Measurements from ENCODE around the gene POLR2E. TPM values are rescaled to one million over a fixed set of nuclear protein-coding genes. Genes with fewer than 3 reads are reported as not detected.

The POLR2E gene
- total RNA-seq, 1 donor from 2014 or later, result 125 TPM

- no peak for DNase-seq (ENCODE audit: low spot score)
- intact Hi-C loops (cut with DNase I), result no loop called here
These were observed 39.1 kb downstream of the POLR2E start for GRCh38 chr19:1055886-1056620.

GRCh38 chr19:1055028-1055425 is 40.1 kb downstream of the POLR2E start:
- no peak for DNase-seq (ENCODE audit: low spot score)
- intact Hi-C loops (cut with DNase I), result no loop called here

GRCh38 chr19:1054102-1055027 is 40.8 kb downstream of the POLR2E start:
- intact Hi-C loops (cut with DNase I), result no loop called here
- DNase-seq (ENCODE audit: low spot score), result no peak

- intact Hi-C loops (cut with DNase I), result no loop called here
- no peak for DNase-seq (ENCODE audit: low spot score)
These were observed 41.7 kb downstream of the POLR2E start for GRCh38 chr19:1053176-1054101.

- no peak for DNase-seq (ENCODE audit: low spot score)
- intact Hi-C loops (cut with DNase I), result no loop called here
These were observed 42.7 kb downstream of the POLR2E start for GRCh38 chr19:1052349-1052975.

GRCh38 chr19:1051791-1052190 is 43.4 kb downstream of the POLR2E start:
- no peak for DNase-seq (ENCODE audit: low spot score)
- intact Hi-C loops (cut with DNase I), result no loop called here

- no peak for DNase-seq (ENCODE audit: low spot score)
- intact Hi-C loops (cut with DNase I), result no loop called here
These were observed 44.0 kb downstream of the POLR2E start for GRCh38 chr19:1050989-1051788.

GRCh38 chr19:1049800-1050199 is 45.4 kb downstream of the POLR2E start:
- intact Hi-C loops (cut with DNase I), result no loop called here
- no peak for DNase-seq (ENCODE audit: low spot score)

GRCh38 chr19:1049106-1049505 is 46.1 kb downstream of the POLR2E start:
- DNase-seq (ENCODE audit: low spot score), result no peak
- intact Hi-C loops (cut with DNase I), result no loop called here

GRCh38 chr19:1047696-1048147 is 47.5 kb downstream of the POLR2E start:
- no peak for DNase-seq (ENCODE audit: low spot score)
- intact Hi-C loops (cut with DNase I), result no loop called here

- intact Hi-C loops (cut with DNase I), result no loop called here
- DNase-seq (ENCODE audit: low spot score), result no peak
These were observed 48.1 kb downstream of the POLR2E start for GRCh38 chr19:1046836-1047695.

GRCh38 chr19:1046117-1046626 is 49.0 kb downstream of the POLR2E start:
- intact Hi-C loops (cut with DNase I), result no loop called here
- no peak for DNase-seq (ENCODE audit: low spot score)

- no peak for DNase-seq (ENCODE audit: low spot score)
These were observed 50.0 kb downstream of the POLR2E start for GRCh38 chr19:1045247-1045603.

GRCh38 chr19:1042689-1043511 is 52.3 kb downstream of the POLR2E start:
- DNase-seq (ENCODE audit: low spot score), result no peak
- intact Hi-C loops (cut with DNase I), result no loop called here

More at GRCh38 chr19:1045247-1045603, 50.0 kb downstream of the POLR2E start:
- intact Hi-C loops (cut with DNase I), result no loop called here

- intact Hi-C loops (cut with DNase I), result no loop called here
- DNase-seq (ENCODE audit: low spot score), result no peak
These were observed 53.1 kb downstream of the POLR2E start for GRCh38 chr19:1041835-1042685.
